Inflammatory macrophage treated with lipopolysaccharide for 4 hours (primary cell): ENCODE data around the gene RINL.
"Not testable (repeated sequence)": the region's sequence is repeated elsewhere in the genome, so short reads cannot be mapped to it uniquely, and the experiment has no call there.

Source experiments
- DNase-seq: peaks from one replicate; pipeline ENCODE4 v3.0.0-alpha.2; 2020

RINL gene

DNA sequence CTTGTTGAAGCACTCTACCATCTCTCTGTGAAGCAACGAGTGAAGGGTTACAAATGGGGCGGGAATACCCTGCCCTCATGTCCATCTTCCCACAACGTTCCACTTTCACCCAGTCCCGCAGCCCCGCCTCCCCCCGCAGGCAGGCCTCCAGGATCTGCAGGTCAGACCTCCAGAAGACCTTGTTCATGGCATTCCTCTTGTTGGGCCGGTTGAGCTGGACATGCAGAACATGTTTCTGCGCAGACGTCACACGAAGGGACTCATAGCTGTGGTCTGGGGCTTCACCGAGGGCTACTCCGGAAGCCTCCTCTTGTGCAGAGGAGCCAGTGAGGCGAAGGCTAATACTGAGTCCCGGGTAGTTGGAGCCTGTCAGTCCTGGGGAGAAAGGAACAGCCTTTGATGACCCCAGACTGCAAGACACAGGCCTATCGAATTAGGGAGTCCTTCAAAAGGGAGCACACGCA lies 46.9 kb downstream of the RINL start:
- peak; percentile 55 for DNase-seq

DNA sequence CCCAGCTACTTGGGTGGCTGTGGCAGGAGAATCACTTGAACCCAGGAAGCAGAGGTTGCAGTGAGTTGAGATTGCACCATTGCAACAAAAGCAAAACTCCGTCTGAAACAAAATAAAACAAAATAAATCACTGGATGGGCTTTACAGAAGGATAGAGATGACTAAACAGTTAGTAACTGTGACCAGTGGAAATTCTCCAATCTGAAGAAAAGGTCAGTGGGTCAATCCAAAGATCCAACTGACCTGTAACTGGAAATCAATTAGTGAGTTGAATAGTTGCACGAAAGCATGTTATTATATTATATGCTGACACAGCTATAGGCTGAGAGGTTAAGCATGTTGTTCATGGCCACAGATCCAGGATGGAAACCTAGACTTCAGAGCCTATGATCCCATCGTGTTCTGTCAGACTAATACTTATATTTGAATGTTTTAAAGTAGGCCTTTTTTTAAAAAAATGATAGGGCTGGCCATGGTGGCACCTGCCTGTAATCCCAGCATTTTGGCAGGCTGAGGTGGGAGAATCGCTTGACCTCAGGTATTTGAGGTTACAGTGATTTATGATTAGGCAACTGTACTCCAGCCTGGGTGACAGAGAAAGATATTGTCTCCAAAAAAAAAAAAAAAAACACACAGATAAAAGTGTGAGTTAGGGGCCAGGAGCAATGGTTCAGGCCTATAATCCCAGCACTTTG lies 47.9 kb downstream of the RINL start:
- peak; percentile 11 for DNase-seq

DNA sequence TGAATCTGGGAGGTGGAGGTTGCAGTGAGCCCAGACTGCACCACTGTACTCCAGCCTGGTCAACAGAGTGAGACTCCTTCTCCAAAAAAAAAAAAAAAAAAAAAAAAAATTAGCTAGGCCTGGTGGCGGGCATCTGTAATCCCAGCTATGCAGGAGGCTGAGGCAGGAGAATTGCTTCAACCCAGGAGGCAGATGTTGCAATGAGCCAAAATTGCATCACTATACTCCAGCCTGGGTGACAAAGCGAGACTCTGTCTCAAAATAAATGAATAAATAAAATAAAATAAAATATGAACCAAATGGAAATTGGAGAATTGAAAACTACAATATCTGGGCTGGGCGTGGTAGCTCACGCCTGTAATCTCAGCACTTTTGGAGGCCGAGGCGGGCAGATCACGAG lies 48.9 kb downstream of the RINL start:
- peak; percentile 73 for DNase-seq

DNA sequence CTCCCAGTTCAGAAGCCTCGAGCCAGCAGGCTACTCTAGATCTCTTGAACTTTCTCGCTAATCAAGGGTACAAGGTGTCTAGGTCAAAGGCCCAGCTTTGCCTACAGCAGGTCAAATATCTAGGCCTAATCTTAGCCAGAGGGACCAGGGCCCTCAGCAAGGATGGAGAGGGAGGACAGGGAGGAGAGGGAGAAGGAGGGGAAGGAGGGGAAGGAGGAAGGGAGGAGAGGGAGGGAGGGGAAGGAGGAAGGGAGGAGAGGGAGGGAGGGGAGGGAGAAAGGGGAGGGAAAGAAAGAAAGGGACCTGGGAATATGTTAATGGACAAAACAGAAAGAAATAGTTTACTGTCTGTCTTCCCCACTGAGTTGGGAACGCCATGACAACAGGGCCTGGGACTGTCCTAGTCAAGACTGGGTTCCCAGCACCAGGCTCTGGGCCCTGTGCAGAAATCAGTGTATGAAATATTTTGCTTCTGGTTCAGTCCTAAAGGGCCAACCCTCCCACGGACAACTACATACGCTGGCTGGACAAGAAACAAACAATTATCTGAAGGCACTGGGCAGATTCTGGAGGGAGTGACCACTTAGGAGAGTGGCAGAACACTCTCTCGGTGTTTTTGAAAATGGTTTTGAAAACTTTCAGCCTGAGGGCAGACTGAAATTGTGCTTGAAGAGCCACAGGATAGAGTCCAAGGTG lies 51.1 kb downstream of the RINL start:
- DNase-seq: no peak

DNA sequence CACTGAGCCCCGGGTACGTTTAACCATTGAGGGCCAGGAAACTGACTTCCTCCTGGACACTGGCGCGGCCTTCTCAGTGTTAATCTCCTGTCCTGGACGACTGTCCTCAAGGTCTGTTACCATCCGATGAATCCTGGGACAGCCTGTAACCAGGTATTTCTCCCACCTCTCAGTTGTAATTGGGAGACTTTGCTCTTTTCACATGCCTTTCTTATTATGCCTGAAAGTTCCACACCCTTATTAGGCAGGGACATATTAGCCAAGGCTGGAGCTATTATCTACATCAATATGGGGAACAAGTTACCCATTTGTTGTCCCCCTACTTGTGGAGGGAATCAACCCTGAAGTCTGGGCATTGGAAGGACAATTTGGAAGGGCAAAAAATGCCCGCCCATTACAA lies 52.1 kb downstream of the RINL start:
- DNase-seq: not testable (repeated sequence)

DNA sequence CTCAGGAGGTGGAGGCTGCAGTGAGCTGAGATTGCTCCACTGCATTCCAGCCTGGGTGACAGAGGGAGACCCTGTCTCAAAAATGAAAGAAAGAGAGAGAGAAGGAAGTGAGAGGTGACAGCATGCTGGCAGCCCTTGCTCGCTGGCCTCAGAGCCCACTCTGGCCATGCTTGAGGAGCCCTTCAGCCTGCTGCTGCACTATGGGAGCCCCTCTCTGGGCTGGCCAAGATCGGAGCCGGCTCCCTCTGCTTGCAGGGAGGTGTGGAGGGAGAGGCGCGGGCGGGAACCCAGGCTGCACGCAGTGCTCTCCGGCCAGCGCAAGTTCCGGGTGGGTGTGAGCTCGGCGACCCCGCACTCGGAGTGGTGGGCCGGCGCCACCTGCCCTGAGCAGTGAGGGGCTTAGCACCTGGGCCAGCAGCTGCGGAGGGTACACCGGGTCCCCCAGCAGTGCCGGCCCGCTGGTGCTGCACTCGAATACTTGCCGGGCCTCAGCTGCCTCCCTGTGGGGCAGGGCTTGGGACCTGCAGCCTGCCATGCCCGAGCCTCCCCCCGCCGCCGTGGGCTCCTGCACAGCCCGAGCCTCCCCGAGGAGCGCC lies 56.7 kb downstream of the RINL start:
- not testable (repeated sequence) for DNase-seq

DNA sequence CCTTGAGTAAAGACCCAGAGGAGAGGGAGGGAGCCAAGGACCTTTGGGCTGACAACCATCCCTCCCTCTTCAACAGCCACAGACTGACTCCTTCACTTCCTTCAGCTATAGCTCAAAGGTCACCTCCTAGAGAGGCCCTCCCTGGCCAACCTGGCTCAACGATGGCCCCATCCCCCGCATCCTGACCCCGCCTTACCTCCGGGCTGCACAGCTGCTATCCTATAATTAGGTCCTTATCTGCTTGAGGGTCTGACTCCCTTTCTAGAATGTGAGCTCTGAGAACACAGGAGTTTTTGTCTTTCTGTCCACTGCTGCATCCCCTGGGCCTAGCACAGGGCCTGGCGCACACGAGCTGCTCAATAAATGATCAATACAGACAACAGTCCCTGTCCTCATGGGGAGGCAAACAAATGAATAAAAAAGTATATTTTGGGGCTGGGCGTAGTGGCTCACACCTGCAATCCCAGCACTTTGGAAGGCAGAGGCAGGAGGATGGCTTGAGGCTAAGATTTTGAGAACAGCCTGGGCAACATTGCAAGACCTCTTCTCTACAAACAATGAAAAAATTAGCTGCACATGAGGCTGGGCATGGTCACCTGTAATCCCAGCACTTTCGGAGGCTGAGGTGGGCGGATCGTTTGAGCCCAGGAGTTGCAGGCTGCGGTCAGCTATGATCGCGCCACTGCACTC lies 58.7 kb downstream of the RINL start:
- no peak for DNase-seq
